GM19468 (cell line): Measurements from ENCODE around the gene KIAA1958.

Experiments
- ATAC-seq: cut with Tn5 transposase; IDR thresholded peaks from one replicate; pipeline ENCODE4 v1.9.1; 2021; ENCODE audit warnings: mild to moderate bottlenecking, moderate library complexity, moderate number of reproducible peaks; ENCODE audit not compliant: unreplicated experiment; ENCODE audit errors: extremely low read depth

The KIAA1958 gene

GRCh38 chr9:112551641-112552040 is 65.0 kb downstream of the KIAA1958 start:
- no peak for ATAC-seq

GRCh38 chr9:112552229-112553056 is 65.8 kb downstream of the KIAA1958 start:
- no peak for ATAC-seq

- no peak for ATAC-seq
Measured at GRCh38 chr9:112553256-112553826, 66.7 kb downstream of the KIAA1958 start.

GRCh38 chr9:112554516-112554915 is 67.9 kb downstream of the KIAA1958 start:
- ATAC-seq, result no peak

GRCh38 chr9:112555101-112555643 is 68.5 kb downstream of the KIAA1958 start:
- ATAC-seq, result no peak

- no peak for ATAC-seq
Measured at GRCh38 chr9:112555844-112556482, 69.3 kb downstream of the KIAA1958 start.

GRCh38 chr9:112556497-112557442 is 70.1 kb downstream of the KIAA1958 start:
- no peak for ATAC-seq

GRCh38 chr9:112558476-112558875 is 71.8 kb downstream of the KIAA1958 start:
- no peak for ATAC-seq

- ATAC-seq, result no peak
Measured at GRCh38 chr9:112558978-112559377, 72.4 kb downstream of the KIAA1958 start.

GRCh38 chr9:112559629-112560413 is 73.2 kb downstream of the KIAA1958 start:
- ATAC-seq, result no peak

GRCh38 chr9:112562235-112562958 is 75.8 kb downstream of the KIAA1958 start:
- no peak for ATAC-seq

- ATAC-seq, result no peak
Measured at GRCh38 chr9:112569186-112569585, 82.6 kb downstream of the KIAA1958 start.

GRCh38 chr9:112570671-112571167 is 84.1 kb downstream of the KIAA1958 start:
- no peak for ATAC-seq

- ATAC-seq, result no peak
Measured at GRCh38 chr9:112571624-112572355, 85.2 kb downstream of the KIAA1958 start.

- ATAC-seq, result no peak
Measured at GRCh38 chr9:112572416-112572815, 85.8 kb downstream of the KIAA1958 start.

GRCh38 chr9:112574008-112574407 is 87.4 kb downstream of the KIAA1958 start:
- ATAC-seq, result no peak

GRCh38 chr9:112575107-112575506 is 88.5 kb downstream of the KIAA1958 start:
- no peak for ATAC-seq
